HepG2 (cell line): Measurements from ENCODE around the gene TPRKB. TPM values are rescaled to one million over a fixed set of nuclear protein-coding genes. Genes with fewer than 3 reads are reported as not detected.

ENCODE experiments used
- ATAC-seq: fragments of 200-7000 bp; cut with Tn5 transposase; 3 replicates; pipeline ENCODE4 v1.9.1; 2020; ENCODE audit warnings: mild to moderate bottlenecking, moderate library complexity
- BruUV-seq: library from RNA; stranded (reverse); fragments of 400-500 nt; replicated peaks from 2 replicates; lab custom pipeline; 2021; lab: Mats Ljungman, UMichigan
- CTCF ChIA-PET: fragments of 300-600 bp; formaldehyde crosslinking; extraction: SDS; loops from one replicate; lab custom pipeline; 2021; ENCODE audit warnings: low total read pairs, inconsistent platforms, low intra/inter-chr PET ratio; lab: Yijun Ruan, JAX
- POLR2A ChIA-PET: fragments of 350-600 bp; sonication (Branson Sonifier 250); formaldehyde crosslinking; loops from one replicate; lab custom pipeline; 2020; ENCODE audit warnings: antibody characterized with exemption, inconsistent platforms; lab: Yijun Ruan, JAX
- DNase-seq: peaks from one replicate; pipeline ENCODE4 v3.0.0-alpha.2; 2015; ENCODE audit warnings: low spot score
- FAIRE-seq: peaks from 3 replicates; lab custom pipeline; 2011; peaks lifted over from hg19 to GRCh38; lab: Jason Lieb, UNC
- H2AFZ ChIP-seq: one replicate; pipeline ENCODE4 v1.6.1; 2011; ENCODE audit warnings: low read length, inconsistent platforms
- H3K27ac ChIP-seq: fragments of 300-600 bp; 3 replicates; pipeline ENCODE4 v1.8.0; 2011; ENCODE audit warnings: mixed run types, mild to moderate bottlenecking, mixed read lengths, low read length, inconsistent platforms; ENCODE audit not compliant: insufficient read depth; ENCODE audit errors: extremely low read length
- H3K27me3 ChIP-seq, 2 experiments: fragments of 200-600 bp in 1 of 2; 2 replicates in 1 of 2; 3 replicates in 1 of 2; pipeline versions ENCODE4 v1.6.0 to v1.8.0; 2011; ENCODE audit warnings: low read length in 2 of 2, mild to moderate bottlenecking in 2 of 2, moderate library complexity in 2 of 2, inconsistent platforms in 1 of 2; ENCODE audit not compliant: insufficient read depth in 2 of 2, control insufficient read depth in 1 of 2
- H3K36me3 ChIP-seq, 2 experiments: fragments of 200-600 bp in 1 of 2; replicated peaks in 1 of 2; 2 replicates in 1 of 2; 3 replicates in 1 of 2; pipeline versions ENCODE4 v1.5.1 to v1.8.0; 2011; ENCODE audit warnings: low read length in 2 of 2, inconsistent platforms in 1 of 2; ENCODE audit not compliant: insufficient read depth in 2 of 2, control insufficient read depth in 1 of 2
- H3K4me1 ChIP-seq: 2 replicates; pipeline ENCODE4 v1.5.1; 2012; ENCODE audit warnings: low read length, inconsistent platforms; ENCODE audit not compliant: insufficient read depth
- H3K4me2 ChIP-seq: 2 replicates; pipeline ENCODE4 v1.6.0; 2011; ENCODE audit warnings: low read depth, low read length, inconsistent platforms
- H3K4me3 ChIP-seq, 3 experiments: fragments of 200-600 bp in 1 of 3; sonication (generic), shearing (Covaris generic) in 1 of 3; replicated peaks in 1 of 3; 2 replicates each; pipeline ENCODE4 v1.5.1; 2011 to 2016; ENCODE audit warnings: low read length in 3 of 3, inconsistent platforms in 2 of 3, low read depth in 2 of 3, mild to moderate bottlenecking in 2 of 3, control low read depth in 1 of 3, mixed read lengths in 1 of 3; ENCODE audit not compliant: insufficient read depth in 1 of 3
- H3K79me2 ChIP-seq: one replicate; pipeline ENCODE4 v1.6.1; 2011; ENCODE audit warnings: low read length, inconsistent platforms; ENCODE audit not compliant: insufficient read depth
- H3K9ac ChIP-seq: 2 replicates; pipeline ENCODE4 v1.6.0; 2011; ENCODE audit warnings: mild to moderate bottlenecking, low read depth, low read length, inconsistent platforms; ENCODE audit not compliant: insufficient read depth
- H3K9me3 ChIP-seq: 2 replicates; pipeline ENCODE4 v1.5.1; 2012; ENCODE audit warnings: mild to moderate bottlenecking, low read length
- H4K20me1 ChIP-seq: 2 replicates; pipeline ENCODE4 v1.6.0; 2011; ENCODE audit warnings: inconsistent platforms, mild to moderate bottlenecking, low read length, moderate library complexity; ENCODE audit not compliant: insufficient read depth
- ARID2 ChIP-seq: sonication (generic); formaldehyde crosslinking; IDR thresholded peaks from 2 replicates; pipeline ENCODE4 v1.8.1; 2022; ENCODE audit warnings: mild to moderate bottlenecking, missing genetic modification reagents, borderline replicate concordance
- HES4 ChIP-seq: sonication (generic); formaldehyde crosslinking; IDR thresholded peaks from 2 replicates; pipeline ENCODE4 v1.9.0; 2021; ENCODE audit warnings: mild to moderate bottlenecking, missing genetic modification reagents, borderline replicate concordance
- KDM5A ChIP-seq: fragments of 200-600 bp; sonication (generic); IDR thresholded peaks from 2 replicates; pipeline ENCODE4 v1.7.0; 2018; ENCODE audit warnings: antibody characterized with exemption, mild to moderate bottlenecking, low read length, borderline replicate concordance
- MLLT10 ChIP-seq: sonication (generic); formaldehyde crosslinking; IDR thresholded peaks from 2 replicates; pipeline ENCODE4 v1.4.0; 2020; ENCODE audit warnings: missing genetic modification reagents
- PREB ChIP-seq: sonication (generic); formaldehyde crosslinking; IDR thresholded peaks from 2 replicates; pipeline ENCODE4 v1.4.0; 2020; ENCODE audit warnings: missing genetic modification reagents
- SMYD3 ChIP-seq: sonication (generic); formaldehyde crosslinking; IDR thresholded peaks from 2 replicates; pipeline ENCODE4 v1.8.1; 2023; ENCODE audit warnings: mild to moderate bottlenecking, missing genetic modification reagents
- SOX6 ChIP-seq, 2 experiments: fragments of 450-650 bp in 1 of 2; sonication (generic) in 1 of 2; formaldehyde crosslinking in 1 of 2; IDR thresholded peaks; 2 replicates each; pipeline versions ENCODE4 v1.4.0 to v1.6.1; 2017 to 2020; ENCODE audit warnings: antibody characterized with exemption in 1 of 2, mild to moderate bottlenecking in 1 of 2, missing genetic modification reagents in 1 of 2
- TOPORS ChIP-seq: sonication (generic); formaldehyde crosslinking; IDR thresholded peaks from 2 replicates; pipeline ENCODE4 v1.8.0; 2023; ENCODE audit warnings: mild to moderate bottlenecking, missing genetic modification reagents
- ZNF12 ChIP-seq: sonication (generic); formaldehyde crosslinking; IDR thresholded peaks from 2 replicates; pipeline ENCODE4 v1.5.0; 2020; ENCODE audit warnings: missing genetic modification reagents
- ZNF207 ChIP-seq: fragments of 450-650 bp; IDR thresholded peaks from 2 replicates; pipeline ENCODE4 v1.6.1; 2016; ENCODE audit warnings: antibody characterized with exemption, borderline replicate concordance
- ZNF230 ChIP-seq: sonication (generic); formaldehyde crosslinking; IDR thresholded peaks from 2 replicates; pipeline ENCODE4 v1.4.0; 2020; ENCODE audit warnings: mild to moderate bottlenecking, missing genetic modification reagents
- ZNF503 ChIP-seq: sonication (generic); formaldehyde crosslinking; IDR thresholded peaks from 2 replicates; pipeline ENCODE4 v1.4.0; 2020; ENCODE audit warnings: missing genetic modification reagents
- ZNF761 ChIP-seq: sonication (generic); formaldehyde crosslinking; conservative IDR thresholded peaks from 2 replicates; pipeline ENCODE4 v1.4.0; 2020; ENCODE audit warnings: mild to moderate bottlenecking, missing genetic modification reagents
- WGBS: methylation state at CpG from one replicate; pipeline ENCODE4 v1.1.6; 2017; ENCODE audit warnings: low lambda C conversion rate; 5-methylcytosine and 5-hydroxymethylcytosine counted together
- in situ Hi-C: cut with HindIII; loops from 2 replicates; pipeline ENCODE4 v1.10.0; 2017; ENCODE audit warnings: low pct_unique_long_range_greater_than_20kb; ENCODE audit not compliant: extremely low pct_ligation_motif_present
- intact Hi-C: fragments of 100-400 bp; cut with micrococcal nuclease; formaldehyde crosslinking; loops from one replicate; pipeline ENCODE4 v1.10.0; 2022; ENCODE audit not compliant: unreplicated experiment
- polyA plus RNA-seq, 8 experiments: library from polyadenylated mRNA; depleted of rRNA in 3 of 8; stranded (reverse) in 7 of 8; unstranded in 1 of 8; fragments of >200 nt; fragmentation: Illumina TruSeq in 4 of 8; extraction: Trizol in 4 of 8; gene quantifications; 2 replicates each; pipeline versions ENCODE4 v1.2.1 to v1.2.3, GENCODE V29; 2011 to 2016; ENCODE audit warnings: low read depth in 4 of 8, missing spikeins in 1 of 8, mixed read lengths in 1 of 8; ENCODE audit not compliant: insufficient read depth in 1 of 8
- total RNA-seq, 5 experiments: library from RNA; depleted of rRNA; stranded (reverse); fragments of >200 nt; fragmentation: Illumina TruSeq; extraction: Trizol; gene quantifications; 2 replicates each; pipeline ENCODE4 v1.2.3, GENCODE V29; 2016; ENCODE audit warnings: low read depth in 1 of 5

TPRKB gene
- total and polyA plus RNA-seq, 2 of the 13 experiments (the other 11 are each of a cell fraction or from before 2014, with no cell fraction given) = 32.0 to 58.0 TPM

DNA sequence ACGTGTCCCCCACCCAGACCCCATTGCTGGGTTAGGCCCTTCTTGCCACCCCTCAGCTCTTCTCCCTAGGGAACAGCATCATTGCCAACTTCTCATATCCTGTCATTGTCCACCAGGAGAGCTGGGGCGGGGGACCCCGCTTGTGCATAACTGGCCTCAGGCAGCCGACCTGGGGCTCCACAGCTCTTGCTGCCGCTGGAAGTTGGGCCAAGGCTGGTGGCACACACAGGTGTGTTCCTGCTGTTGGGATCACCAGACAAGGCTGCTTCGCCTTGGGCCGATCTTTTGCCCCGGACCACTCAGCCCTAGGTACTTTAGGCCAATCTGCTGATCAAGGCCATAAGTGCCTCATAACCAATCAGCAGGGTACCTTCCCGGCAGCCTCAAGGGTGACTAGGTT, 28.6 kb downstream of the TPRKB start:
- H3K36me3 ChIP-seq = no peaks in the 10 kb centered on the region
- intact Hi-C loops = no loop called here
- DNase-seq = no peak
- WGBS = 67% methylated on average over 9 of the region's 9 CpGs
- no peak overlapping the region for H3K4me3 ChIP-seq
- ChIA-PET CTCF (no interaction called here), POLR2A (interaction anchor here (1.0 kb wide), 1 partner anchor 29 kb away, joined by 4 read pairs; the partner anchor contains the start of gene TPRKB)
- H3K4me1 ChIP-seq = no peaks in the 10 kb centered on the region
- no peak overlapping the region for H3K27ac ChIP-seq
- no peak for FAIRE-seq
- H3K9ac ChIP-seq = no peak overlapping the region
- no peaks in the 10 kb centered on the region for H3K79me2 ChIP-seq
- H3K27me3 ChIP-seq = peaks cover 0 to 24% of the 10 kb centered on the region in 2 experiments; a peak in 3 of 5 replicates
- H3K9me3 ChIP-seq = no peaks in the 10 kb centered on the region
- no peaks in the 10 kb centered on the region for H4K20me1 ChIP-seq
- H2AFZ ChIP-seq = no peak overlapping the region
- TF ChIP-seq ARID2 (CRISPR knock-in tag) = no peak
- TF ChIP-seq ZNF761 (CRISPR knock-in tag) = no peak
- no peak for TF ChIP-seq SOX6 (IDR thresholded peaks at IDR 0.05)
- no peak for TF ChIP-seq SOX6 (CRISPR knock-in tag; IDR thresholded peaks at IDR 0.05)
- no peak for TF ChIP-seq KDM5A
- TF ChIP-seq SMYD3 = no peak
- TF ChIP-seq MLLT10 (CRISPR knock-in tag) = no peak
- no peak for TF ChIP-seq ZNF207
- TF ChIP-seq HES4 (CRISPR knock-in tag) = no peak
- TF ChIP-seq TOPORS (CRISPR knock-in tag) = no peak
- TF ChIP-seq ZNF230 (CRISPR knock-in tag) = no peak
- no peak for TF ChIP-seq ZNF12 (CRISPR knock-in tag)
- no peak for TF ChIP-seq ZNF503 (CRISPR knock-in tag)
- no peak for TF ChIP-seq PREB
- TF ChIP-seq, all 625 proteins: peak for 0
- ATAC-seq = no peak
- H3K4me2 ChIP-seq = no peak overlapping the region
- BruUV-seq = no TSS peak
- in situ Hi-C loops = no loop called here
